Lower lobe of right lung (tissue), 2 donors: ENCODE data around the gene PDE6G. TPM values are rescaled to one million over a fixed set of nuclear protein-coding genes. Genes with fewer than 3 reads are reported as not detected.
"Not testable (repeated sequence)": the region's sequence is repeated elsewhere in the genome, so short reads cannot be mapped to it uniquely, and the experiment has no call there.

Experiments
- ATAC-seq, 2 donors: fragments of 200-7000 bp; cut with Tn5 transposase; one replicate each; pipeline ENCODE4 v1.9.1; 2020 to 2022; ENCODE audit warnings: mild to moderate bottlenecking in 2 of 2, moderate library complexity in 2 of 2
- DNase-seq: peaks from one replicate; pipeline ENCODE4 v3.0.0-alpha.2; 2020
- H3K27ac ChIP-seq: fragments of 200-600 bp; one replicate; pipeline ENCODE4 v1.8.0; 2022
- H3K27me3 ChIP-seq: fragments of 200-600 bp; one replicate; pipeline ENCODE4 v1.8.0; 2022; ENCODE audit warnings: low read depth
- H3K36me3 ChIP-seq: fragments of 200-600 bp; one replicate; pipeline ENCODE4 v1.8.0; 2022; ENCODE audit warnings: mild to moderate bottlenecking
- H3K4me1 ChIP-seq: fragments of 200-600 bp; one replicate; pipeline ENCODE4 v1.8.0; 2022
- H3K4me3 ChIP-seq: fragments of 200-600 bp; one replicate; pipeline ENCODE4 v1.8.0; 2022; ENCODE audit warnings: mild to moderate bottlenecking
- H3K9me3 ChIP-seq: fragments of 200-600 bp; one replicate; pipeline ENCODE4 v1.8.0; 2022
- CTCF ChIP-seq: fragments of 200-600 bp; IDR thresholded peaks from one replicate; pipeline ENCODE4 v1.8.0; 2022; ENCODE audit warnings: antibody characterized with exemption, mild to moderate bottlenecking
- intact Hi-C: fragments of 100-400 bp; cut with DNase I; formaldehyde crosslinking; loops from one replicate; pipeline ENCODE4 v1.11.0; 2022
- total RNA-seq: library from RNA; stranded (reverse); fragmentation: NEBNext Ultra II Directional; extraction: Animal tissue kit (Norgen Biotek cat#: 25700); gene quantifications from one replicate; pipeline ENCODE4 v1.2.1, GENCODE V29; 2021
- donor health status: DM: no; HTN: yes; CAD: no; lungs with severe emphysema.

Gene PDE6G
- total RNA-seq, 1 donor from 2014 or later, result 2.0 TPM

GRCh38 chr17:81682565-81683207 is 26.3 kb upstream of the PDE6G start:
- DNase-seq (no peak), ATAC-seq (no peak)
- peak overlapping the region; percentile 98 for H3K4me3 ChIP-seq
- peaks cover 29% of the 10 kb centered on the region for H3K4me1 ChIP-seq
- H3K27ac ChIP-seq, result peak overlapping the region; percentile 93
- H3K9me3 ChIP-seq, result no peaks in the 10 kb centered on the region
- peaks cover 26% of the 10 kb centered on the region for H3K36me3 ChIP-seq
- TF ChIP-seq CTCF, result no peak
- H3K27me3 ChIP-seq, result no peaks in the 10 kb centered on the region
- intact Hi-C loops, result no loop called here

GRCh38 chr17:81681672-81682071 is 25.3 kb upstream of the PDE6G start:
- Histone ChIP-seq H3K4me1 (peaks cover 29% of the 10 kb centered on the region), H3K36me3 (peaks cover 16% of the 10 kb centered on the region), H3K9me3 (no peaks in the 10 kb centered on the region), H3K27me3 (no peaks in the 10 kb centered on the region), H3K27ac (no peak overlapping the region), H3K4me3 (no peak overlapping the region)
- no peak for TF ChIP-seq CTCF
- intact Hi-C loops, result no loop called here
- ATAC-seq, result no peak
- no peak for DNase-seq

GRCh38 chr17:81680150-81680549 is 23.8 kb upstream of the PDE6G start:
- TF ChIP-seq CTCF, result no peak
- peaks cover 7% of the 10 kb centered on the region for H3K36me3 ChIP-seq
- DNase-seq (no peak), ATAC-seq (no peak)
- intact Hi-C loops, result no loop called here
- no peak overlapping the region for H3K4me3 ChIP-seq
- H3K4me1 ChIP-seq, result peaks cover 22% of the 10 kb centered on the region
- H3K9me3 ChIP-seq, result no peaks in the 10 kb centered on the region
- no peak overlapping the region for H3K27ac ChIP-seq
- no peaks in the 10 kb centered on the region for H3K27me3 ChIP-seq

- Histone ChIP-seq H3K4me1 (peaks cover under 1% of the 10 kb centered on the region), H3K27ac (no peak overlapping the region), H3K9me3 (no peaks in the 10 kb centered on the region), H3K4me3 (no peak overlapping the region), H3K27me3 (no peaks in the 10 kb centered on the region), H3K36me3 (peaks cover 31% of the 10 kb centered on the region)
- TF ChIP-seq CTCF, result no peak
- no peak for ATAC-seq
- no peak for DNase-seq
- intact Hi-C loops, result no loop called here
Measured at GRCh38 chr17:81676906-81677305, 20.6 kb upstream of the PDE6G start.

- ATAC-seq, result not testable (repeated sequence)
Measured at GRCh38 chr17:81675515-81676221, 19.3 kb upstream of the PDE6G start.

More at GRCh38 chr17:81675515-81676221, 19.3 kb upstream of the PDE6G start:
- H3K9me3 ChIP-seq, H3K4me1 ChIP-seq, intact Hi-C loops, DNase-seq, H3K27me3 ChIP-seq, H3K4me3 ChIP-seq, H3K27ac ChIP-seq: not testable (repeated sequence)
- TF ChIP-seq CTCF, result peak; percentile 60
- peaks cover 36% of the 10 kb centered on the region for H3K36me3 ChIP-seq
